Measurements from ENCODE around the gene DAD1. TPM values are rescaled to one million over a fixed set of nuclear protein-coding genes. Genes with fewer than 3 reads are reported as not detected.

The DAD1 gene
- total RNA-seq, 1 donor from 2014 or later = 155 TPM

DNA sequence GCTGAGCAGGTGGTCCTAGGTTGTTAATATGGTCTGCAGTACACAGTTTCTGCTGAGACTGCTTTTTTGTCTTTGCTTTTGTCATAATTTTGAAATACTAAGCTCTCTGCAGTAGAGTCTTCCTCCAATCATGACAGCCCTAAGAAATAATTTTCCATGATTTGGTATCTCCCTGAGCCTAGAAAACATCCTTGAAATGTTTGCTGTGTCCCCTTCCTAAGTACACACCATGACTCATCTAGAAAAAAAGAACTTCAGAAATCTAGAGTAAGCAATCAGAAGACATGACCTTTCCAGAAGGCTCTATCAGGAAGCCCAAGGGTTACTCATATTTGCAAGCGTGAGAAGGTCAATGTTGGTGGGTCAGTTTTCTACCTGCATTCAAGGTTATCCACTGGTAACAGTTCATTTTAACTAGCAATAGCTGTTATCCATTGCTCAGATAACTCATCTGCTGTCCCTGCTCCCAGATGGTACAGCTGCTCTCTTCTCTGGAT, 16.4 kb downstream of the DAD1 start:
- Mint-ChIP-seq H3K27ac (ENCODE audit: unreplicated experiment) (no peak overlapping the region), H3K36me3 (ENCODE audit: low read depth) (peaks cover 5% of the 10 kb centered on the region), H3K27me3 (ENCODE audit: low read depth) (no peaks in the 10 kb centered on the region), H3K4me3 (no peak overlapping the region), H3K4me1 (peaks cover 7% of the 10 kb centered on the region), H3K9me3 (no peaks in the 10 kb centered on the region)
- TF ChIP-seq, protein P1, sequence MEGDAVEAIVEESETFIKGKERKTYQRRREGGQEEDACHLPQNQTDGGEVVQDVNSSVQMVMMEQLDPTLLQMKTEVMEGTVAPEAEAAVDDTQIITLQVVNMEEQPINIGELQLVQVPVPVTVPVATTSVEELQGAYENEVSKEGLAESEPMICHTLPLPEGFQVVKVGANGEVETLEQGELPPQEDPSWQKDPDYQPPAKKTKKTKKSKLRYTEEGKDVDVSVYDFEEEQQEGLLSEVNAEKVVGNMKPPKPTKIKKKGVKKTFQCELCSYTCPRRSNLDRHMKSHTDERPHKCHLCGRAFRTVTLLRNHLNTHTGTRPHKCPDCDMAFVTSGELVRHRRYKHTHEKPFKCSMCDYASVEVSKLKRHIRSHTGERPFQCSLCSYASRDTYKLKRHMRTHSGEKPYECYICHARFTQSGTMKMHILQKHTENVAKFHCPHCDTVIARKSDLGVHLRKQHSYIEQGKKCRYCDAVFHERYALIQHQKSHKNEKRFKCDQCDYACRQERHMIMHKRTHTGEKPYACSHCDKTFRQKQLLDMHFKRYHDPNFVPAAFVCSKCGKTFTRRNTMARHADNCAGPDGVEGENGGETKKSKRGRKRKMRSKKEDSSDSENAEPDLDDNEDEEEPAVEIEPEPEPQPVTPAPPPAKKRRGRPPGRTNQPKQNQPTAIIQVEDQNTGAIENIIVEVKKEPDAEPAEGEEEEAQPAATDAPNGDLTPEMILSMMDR (conservative IDR thresholded peaks at IDR 0.05) = no peak
- no peak for DNase-seq (ENCODE audit: low read depth, low spot score)

- no peak overlapping the region for H3K4me3 Mint-ChIP-seq
- H3K27me3 Mint-ChIP-seq (ENCODE audit: low read depth) = no peaks in the 10 kb centered on the region
- H3K27ac Mint-ChIP-seq (ENCODE audit: unreplicated experiment) = no peak overlapping the region
- TF ChIP-seq, protein P1 (conservative IDR thresholded peaks at IDR 0.05) = peak; percentile 86
- no peaks in the 10 kb centered on the region for H3K9me3 Mint-ChIP-seq
- peak; percentile 64 for DNase-seq (ENCODE audit: low read depth, low spot score)
- H3K4me1 Mint-ChIP-seq = peaks cover 7% of the 10 kb centered on the region
- H3K36me3 Mint-ChIP-seq (ENCODE audit: low read depth) = peaks cover 5% of the 10 kb centered on the region
Measured at GRCh38 chr14:22570132-22570949, 18.7 kb downstream of the DAD1 start.

DNA sequence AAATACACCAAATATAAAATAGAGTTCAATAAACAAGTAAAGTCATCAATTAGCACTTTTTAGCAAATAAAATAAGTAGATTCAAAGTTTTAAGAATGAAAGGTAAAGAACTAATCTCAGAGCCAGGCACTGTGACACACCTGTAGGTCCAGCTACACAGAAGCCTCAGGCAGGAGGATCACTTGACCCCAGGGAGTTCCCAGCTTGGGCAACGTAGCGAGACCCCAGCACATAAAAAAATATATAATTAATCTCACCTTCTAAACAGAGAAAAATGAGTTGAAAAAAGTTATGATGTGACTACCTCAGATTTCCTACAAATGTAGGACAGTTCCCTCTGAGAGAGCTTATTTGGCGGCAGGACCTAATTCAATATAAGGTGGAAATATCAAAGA, 19.3 kb downstream of the DAD1 start:
- peaks cover 2% of the 10 kb centered on the region for H3K36me3 Mint-ChIP-seq (ENCODE audit: low read depth)
- no peak overlapping the region for H3K4me3 Mint-ChIP-seq
- H3K27me3 Mint-ChIP-seq (ENCODE audit: low read depth) = no peaks in the 10 kb centered on the region
- H3K4me1 Mint-ChIP-seq = peaks cover 7% of the 10 kb centered on the region
- H3K9me3 Mint-ChIP-seq = no peaks in the 10 kb centered on the region
- TF ChIP-seq, protein P1 (conservative IDR thresholded peaks at IDR 0.05) = no peak
- H3K27ac Mint-ChIP-seq (ENCODE audit: unreplicated experiment) = no peak overlapping the region
- DNase-seq (ENCODE audit: low read depth, low spot score) = no peak

GRCh38 chr14:22569106-22569736, 19.8 kb downstream of the DAD1 start:
- Mint-ChIP-seq H3K4me3 (no peak overlapping the region), H3K36me3 (ENCODE audit: low read depth) (no peaks in the 10 kb centered on the region), H3K27ac (ENCODE audit: unreplicated experiment) (no peak overlapping the region), H3K27me3 (ENCODE audit: low read depth) (no peaks in the 10 kb centered on the region), H3K9me3 (no peaks in the 10 kb centered on the region), H3K4me1 (peaks cover 7% of the 10 kb centered on the region)
- DNase-seq (ENCODE audit: low read depth, low spot score) = no peak
- TF ChIP-seq, protein P1 (conservative IDR thresholded peaks at IDR 0.05) = no peak

- Mint-ChIP-seq H3K27ac (ENCODE audit: unreplicated experiment) (no peak overlapping the region), H3K4me1 (peaks cover 7% of the 10 kb centered on the region), H3K27me3 (ENCODE audit: low read depth) (no peaks in the 10 kb centered on the region), H3K9me3 (no peaks in the 10 kb centered on the region), H3K4me3 (no peak overlapping the region), H3K36me3 (ENCODE audit: low read depth) (no peaks in the 10 kb centered on the region)
- DNase-seq (ENCODE audit: low read depth, low spot score) = no peak
- TF ChIP-seq, protein P1 (conservative IDR thresholded peaks at IDR 0.05) = no peak
Measured at GRCh38 chr14:22567437-22567836, 21.6 kb downstream of the DAD1 start.
